ENCODE data around the gene FAM47B.

- TF ChIP-seq CTCF (IDR thresholded peaks at IDR 0.05) (no peak), EZH2phosphoT487 (IDR thresholded peaks at IDR 0.05) (no peak)
Measured at GRCh38 chrX:34901761-34902160, 40.8 kb upstream of the FAM47B start.
